H9 (cell line): ENCODE results near the gene CYTH4. TPM values are rescaled to one million over a fixed set of nuclear protein-coding genes. Genes with fewer than 3 reads are reported as not detected.

Experiments
- DNase-seq: peaks from one replicate; pipeline ENCODE4 v3.0.0-alpha.2; 2017
- H2AFZ ChIP-seq: one replicate; pipeline ENCODE4 v1.6.1; 2013; ENCODE audit warnings: mild to moderate bottlenecking, low read length, control low read depth, moderate library complexity
- H2AK5ac ChIP-seq: 2 replicates; pipeline ENCODE4 v1.6.1; 2013; ENCODE audit warnings: low read length, control low read depth, mixed read lengths; ENCODE audit not compliant: insufficient read length
- H2BK120ac ChIP-seq: one replicate; pipeline ENCODE4 v1.6.1; 2013; ENCODE audit warnings: low read depth, mild to moderate bottlenecking, low read length, control low read depth, inconsistent platforms; ENCODE audit not compliant: poor library complexity, severe bottlenecking
- H2BK12ac ChIP-seq: 2 replicates; pipeline ENCODE4 v1.6.1; 2013; ENCODE audit warnings: low read length, control low read depth, mixed read lengths, low read depth; ENCODE audit not compliant: insufficient read length
- H2BK15ac ChIP-seq: 2 replicates; pipeline ENCODE4 v1.6.1; 2013; ENCODE audit warnings: low read depth, low read length, control low read depth
- H2BK20ac ChIP-seq: one replicate; pipeline ENCODE4 v1.6.1; 2013; ENCODE audit warnings: low read depth, mild to moderate bottlenecking, low read length, control low read depth, inconsistent platforms; ENCODE audit not compliant: poor library complexity, severe bottlenecking
- H2BK5ac ChIP-seq: 2 replicates; pipeline ENCODE4 v1.6.1; 2013; ENCODE audit warnings: low read length, control low read depth, mixed read lengths; ENCODE audit not compliant: insufficient read length
- H3K14ac ChIP-seq: 2 replicates; pipeline ENCODE4 v1.6.1; 2013; ENCODE audit warnings: low read length, control low read depth; ENCODE audit not compliant: insufficient read depth
- H3K18ac ChIP-seq: 2 replicates; pipeline ENCODE4 v1.6.1; 2013; ENCODE audit warnings: low read depth, mild to moderate bottlenecking, mixed read lengths, low read length, control low read depth; ENCODE audit not compliant: insufficient read length
- H3K23ac ChIP-seq: 2 replicates; pipeline ENCODE4 v1.6.1; 2013; ENCODE audit warnings: low read length, control low read depth, mixed read lengths, low read depth; ENCODE audit not compliant: insufficient read length
- H3K23me2 ChIP-seq: 2 replicates; pipeline ENCODE4 v1.6.1; 2013; ENCODE audit warnings: low read depth, mild to moderate bottlenecking, mixed read lengths, low read length, control low read depth; ENCODE audit not compliant: insufficient read length, poor library complexity, severe bottlenecking
- H3K27ac ChIP-seq: 2 replicates; pipeline ENCODE4 v1.5.1; 2013; ENCODE audit warnings: low read length, control low read depth, mixed read lengths, low read depth; ENCODE audit not compliant: insufficient read length
- H3K27me3 ChIP-seq: 2 replicates; pipeline ENCODE4 v1.6.1; 2013; ENCODE audit warnings: low read length, control low read depth, inconsistent platforms; ENCODE audit not compliant: insufficient read depth
- H3K4ac ChIP-seq: 2 replicates; pipeline ENCODE4 v1.6.1; 2013; ENCODE audit warnings: low read depth, mild to moderate bottlenecking, control low read depth, inconsistent platforms, low read length, moderate library complexity
- H3K4me1 ChIP-seq: 2 replicates; pipeline ENCODE4 v1.6.1; 2013; ENCODE audit warnings: low read length, control low read depth, inconsistent platforms; ENCODE audit not compliant: insufficient read depth
- H3K4me2 ChIP-seq: 2 replicates; pipeline ENCODE4 v1.6.1; 2013; ENCODE audit warnings: low read length, control low read depth, mixed read lengths; ENCODE audit not compliant: insufficient read length, insufficient read depth
- H3K56ac ChIP-seq: 2 replicates; pipeline ENCODE4 v1.6.1; 2013; ENCODE audit warnings: low read depth, mild to moderate bottlenecking, mixed read lengths, low read length, control low read depth; ENCODE audit not compliant: insufficient read length
- H3K79me1 ChIP-seq: 2 replicates; pipeline ENCODE4 v1.6.1; 2013; ENCODE audit warnings: low read depth, mild to moderate bottlenecking, moderate library complexity, low read length, control low read depth, inconsistent platforms; ENCODE audit not compliant: insufficient read depth, poor library complexity, severe bottlenecking
- H3K79me2 ChIP-seq: 2 replicates; pipeline ENCODE4 v1.6.1; 2013; ENCODE audit warnings: low read length, control low read depth, inconsistent platforms; ENCODE audit not compliant: insufficient read depth
- H3K9ac ChIP-seq: 2 replicates; pipeline ENCODE4 v1.6.1; 2013; ENCODE audit warnings: low read length, control low read depth, mixed read lengths; ENCODE audit not compliant: insufficient read length; ENCODE audit errors: extremely low read depth
- H3K9me3 ChIP-seq: one replicate; pipeline ENCODE4 v1.6.1; 2013; ENCODE audit warnings: low read depth, low read length, inconsistent platforms; ENCODE audit not compliant: control insufficient read depth
- H3T11ph ChIP-seq: one replicate; pipeline ENCODE4 v1.6.1; 2013; ENCODE audit warnings: mild to moderate bottlenecking, low read length, control low read depth, inconsistent platforms
- H4K20me1 ChIP-seq: one replicate; pipeline ENCODE4 v1.6.1; 2013; ENCODE audit not compliant: control insufficient read depth, insufficient read length, insufficient read depth
- H4K5ac ChIP-seq: 2 replicates; pipeline ENCODE4 v1.6.1; 2013; ENCODE audit warnings: low read depth, mild to moderate bottlenecking, mixed read lengths, low read length, control low read depth; ENCODE audit not compliant: insufficient read length
- H4K8ac ChIP-seq: replicated peaks from 2 replicates; pipeline ENCODE4 v1.6.1; 2013; ENCODE audit warnings: low read length, control low read depth, mixed read lengths, low read depth; ENCODE audit not compliant: insufficient read length
- H4K91ac ChIP-seq: 2 replicates; pipeline ENCODE4 v1.6.1; 2013; ENCODE audit warnings: low read depth, mild to moderate bottlenecking, moderate library complexity, mixed read lengths, low read length, control low read depth; ENCODE audit not compliant: insufficient read length
- H3K27ac Mint-ChIP-seq, 3 experiments: 2 replicates in 2 of 3; 3 replicates in 1 of 3; pipeline ENCODE4 v1.8.0; 2020 to 2021; ENCODE audit warnings: mixed read lengths in 3 of 3, mild to moderate bottlenecking in 1 of 3, moderate library complexity in 1 of 3
- H3K27me3 Mint-ChIP-seq: 2 replicates; pipeline ENCODE4 v1.8.0; 2021; ENCODE audit warnings: low read depth, mild to moderate bottlenecking, moderate library complexity, mixed read lengths
- H3K36me3 Mint-ChIP-seq, 3 experiments: 2 replicates in 2 of 3; 3 replicates in 1 of 3; pipeline ENCODE4 v1.8.0; 2020 to 2021; ENCODE audit warnings: low read depth in 3 of 3, mixed read lengths in 3 of 3; ENCODE audit not compliant: insufficient read depth in 1 of 3
- H3K4me1 Mint-ChIP-seq, 2 experiments: 2 replicates each; pipeline ENCODE4 v1.8.0; 2020; ENCODE audit warnings: mixed read lengths in 2 of 2
- H3K4me3 Mint-ChIP-seq, 2 experiments: 2 replicates in 1 of 2; 3 replicates in 1 of 2; pipeline ENCODE4 v1.8.0; 2020 to 2021; ENCODE audit warnings: mild to moderate bottlenecking in 2 of 2, mixed read lengths in 2 of 2, moderate library complexity in 1 of 2
- H3K9me3 Mint-ChIP-seq, 2 experiments: 2 replicates in 1 of 2; 3 replicates in 1 of 2; pipeline ENCODE4 v1.8.0; 2020; ENCODE audit warnings: mild to moderate bottlenecking in 2 of 2, mixed read lengths in 2 of 2, moderate library complexity in 1 of 2
- WGBS: extraction: QIAGEN DNeasy Blood & Tissue Kit; methylation state at CpG from one replicate; pipeline ENCODE4 v1.1.7; 2013; ENCODE audit warnings: missing lambda C conversion rate, low lambda C conversion rate, mixed read lengths; ENCODE audit not compliant: insufficient read length; ENCODE audit errors: extremely low coverage; 5-methylcytosine and 5-hydroxymethylcytosine counted together
- total RNA-seq: library from RNA; stranded (reverse); gene quantifications from 2 replicates; pipeline ENCODE4 v1.2.1, GENCODE V29; 2021
- TF ChIP-seq, protein P1 (sequence below): fragments of 200-600 bp; sonication (generic); conservative IDR thresholded peaks from 3 replicates; pipeline ENCODE4 v1.8.0; 2021; ENCODE audit warnings: antibody characterized with exemption, mild to moderate bottlenecking

Gene CYTH4
- total RNA-seq, 1 experiment from 2014 or later: not detected

DNA sequence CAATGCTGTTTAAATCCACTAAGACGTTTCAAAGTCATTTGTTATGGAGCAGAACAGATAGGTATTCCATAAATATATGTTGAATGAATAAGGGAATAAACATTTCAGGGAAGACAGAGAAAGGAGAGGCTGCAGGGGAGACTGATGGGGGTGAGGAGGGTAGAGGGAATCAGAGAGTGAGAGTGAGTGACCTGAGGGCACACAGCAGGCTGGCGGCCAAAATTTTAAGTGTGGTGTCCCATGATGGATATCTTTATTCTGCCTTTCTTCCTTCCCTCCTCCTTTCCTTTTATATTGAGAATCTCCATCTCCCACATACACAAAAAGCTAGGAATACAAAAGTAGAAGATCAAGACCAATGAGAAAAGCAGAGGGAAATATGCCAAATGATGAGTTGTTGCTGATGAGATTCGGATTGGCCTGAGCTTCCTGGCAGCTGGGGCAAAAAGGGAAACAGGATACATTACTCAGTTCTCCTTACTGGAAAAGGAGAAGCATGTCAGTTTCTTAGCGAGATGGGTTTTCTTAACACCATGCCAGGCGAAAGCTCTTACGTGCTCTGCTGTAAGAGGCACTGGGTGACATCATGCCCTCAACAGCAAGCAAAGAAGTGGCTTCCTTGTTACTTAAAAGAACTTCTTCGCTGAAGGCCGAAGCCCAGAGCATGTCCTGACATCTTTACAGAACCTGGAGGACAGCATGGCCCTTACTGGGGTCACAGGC, 11.2 kb upstream of the CYTH4 start:
- no peak overlapping the region for H2AFZ ChIP-seq
- no peak overlapping the region for H3K9ac ChIP-seq
- TF ChIP-seq, protein P1, sequence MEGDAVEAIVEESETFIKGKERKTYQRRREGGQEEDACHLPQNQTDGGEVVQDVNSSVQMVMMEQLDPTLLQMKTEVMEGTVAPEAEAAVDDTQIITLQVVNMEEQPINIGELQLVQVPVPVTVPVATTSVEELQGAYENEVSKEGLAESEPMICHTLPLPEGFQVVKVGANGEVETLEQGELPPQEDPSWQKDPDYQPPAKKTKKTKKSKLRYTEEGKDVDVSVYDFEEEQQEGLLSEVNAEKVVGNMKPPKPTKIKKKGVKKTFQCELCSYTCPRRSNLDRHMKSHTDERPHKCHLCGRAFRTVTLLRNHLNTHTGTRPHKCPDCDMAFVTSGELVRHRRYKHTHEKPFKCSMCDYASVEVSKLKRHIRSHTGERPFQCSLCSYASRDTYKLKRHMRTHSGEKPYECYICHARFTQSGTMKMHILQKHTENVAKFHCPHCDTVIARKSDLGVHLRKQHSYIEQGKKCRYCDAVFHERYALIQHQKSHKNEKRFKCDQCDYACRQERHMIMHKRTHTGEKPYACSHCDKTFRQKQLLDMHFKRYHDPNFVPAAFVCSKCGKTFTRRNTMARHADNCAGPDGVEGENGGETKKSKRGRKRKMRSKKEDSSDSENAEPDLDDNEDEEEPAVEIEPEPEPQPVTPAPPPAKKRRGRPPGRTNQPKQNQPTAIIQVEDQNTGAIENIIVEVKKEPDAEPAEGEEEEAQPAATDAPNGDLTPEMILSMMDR: no peak
- no CpG with 5 or more reads among the region's 8 CpGs for WGBS
- H2BK20ac ChIP-seq: no peak overlapping the region
- H3K4ac ChIP-seq: no peak overlapping the region
- peaks cover 43% of the 10 kb centered on the region for H3K27me3 Mint-ChIP-seq
- H3K4me1 Mint-ChIP-seq: peaks cover 6 to 8% of the 10 kb centered on the region in 2 experiments
- H3T11ph ChIP-seq: no peak overlapping the region
- no peak overlapping the region for H2BK15ac ChIP-seq
- no peak overlapping the region for H2BK5ac ChIP-seq
- no peak overlapping the region for H4K8ac ChIP-seq
- H2BK120ac ChIP-seq: no peak overlapping the region
- no peaks in the 10 kb centered on the region; a peak in 2 of 5 replicates for H3K9me3 Mint-ChIP-seq
- H2AK5ac ChIP-seq: no peak overlapping the region
- no peaks in the 10 kb centered on the region; the same call in 1 of the 2 replicates for H3K27me3 ChIP-seq
- no peaks in the 10 kb centered on the region for H3K23me2 ChIP-seq
- no peak overlapping the region for H3K18ac ChIP-seq
- no peaks in the 10 kb centered on the region for H3K79me2 ChIP-seq
- no peak overlapping the region for H3K14ac ChIP-seq
- no peak overlapping the region for H4K5ac ChIP-seq
- no peak overlapping the region for H3K23ac ChIP-seq
- H3K27ac Mint-ChIP-seq: no peak overlapping the region
- H4K20me1 ChIP-seq: no peaks in the 10 kb centered on the region
- no peak overlapping the region for H3K4me2 ChIP-seq
- no peaks in the 10 kb centered on the region for H3K9me3 ChIP-seq
- no peaks in the 10 kb centered on the region for H3K4me1 ChIP-seq
- no peak overlapping the region for H3K27ac ChIP-seq
- no peaks in the 10 kb centered on the region for H3K36me3 Mint-ChIP-seq
- no peak overlapping the region for H2BK12ac ChIP-seq
- no peaks in the 10 kb centered on the region for H3K79me1 ChIP-seq
- no peak overlapping the region for H4K91ac ChIP-seq
- no peak overlapping the region for H3K56ac ChIP-seq
- DNase-seq: no peak
- no peak overlapping the region for H3K4me3 Mint-ChIP-seq
